GM12878 (cell line): Measurements from ENCODE around the gene ENDOG. TPM values are rescaled to one million over a fixed set of nuclear protein-coding genes. Genes with fewer than 3 reads are reported as not detected.

Experiments used
- BCL11A ChIP-seq: IDR thresholded peaks from 2 replicates; pipeline ENCODE4 v1.6.1; 2011; ENCODE audit warnings: low read depth, low read length
- CEBPB ChIP-seq, 2 experiments: fragments of 150-350 bp in 1 of 2; IDR thresholded peaks; 2 replicates each; pipeline ENCODE4 v1.6.1; 2012 to 2014; ENCODE audit warnings: low read depth in 2 of 2, low read length in 2 of 2, borderline replicate concordance in 1 of 2, inconsistent platforms in 1 of 2
- CHD4 ChIP-seq: fragments of 200-600 bp; sonication (generic); IDR thresholded peaks from 2 replicates; pipeline ENCODE4 v1.6.1; 2016; ENCODE audit warnings: mild to moderate bottlenecking
- CREB1 ChIP-seq: IDR thresholded peaks from 2 replicates; pipeline ENCODE4 v1.6.1; 2012; ENCODE audit warnings: low read depth, mild to moderate bottlenecking, inconsistent platforms
- EGR1 ChIP-seq, 2 experiments: IDR thresholded peaks; 1 replicate in 1 of 2; 2 replicates in 1 of 2; pipeline ENCODE4 v1.6.1; 2011 to 2012; ENCODE audit warnings: low read depth in 2 of 2, low read length in 2 of 2, borderline replicate concordance in 1 of 2, mild to moderate bottlenecking in 1 of 2, moderate library complexity in 1 of 2
- HSF1 ChIP-seq: fragments of 150-350 bp; IDR thresholded peaks from 2 replicates; pipeline ENCODE4 v1.6.1; 2014; ENCODE audit warnings: mild to moderate bottlenecking, low read depth, low read length
- IRF3 ChIP-seq: fragments of 450-650 bp; IDR thresholded peaks from 2 replicates; pipeline ENCODE4 v1.6.1; 2014; ENCODE audit warnings: mild to moderate bottlenecking
- IRF5 ChIP-seq: fragments of 450-650 bp; IDR thresholded peaks from 2 replicates; pipeline ENCODE4 v1.6.1; 2017; ENCODE audit warnings: borderline replicate concordance
- JUND ChIP-seq: IDR thresholded peaks from 2 replicates; pipeline ENCODE4 v1.6.1; 2012; ENCODE audit warnings: low read depth, mild to moderate bottlenecking, low read length, improper control_type of control experiment, moderate library complexity
- KLF5 ChIP-seq: fragments of 450-650 bp; IDR thresholded peaks from 2 replicates; pipeline ENCODE4 v1.6.1; 2014; ENCODE audit warnings: mild to moderate bottlenecking; ENCODE audit not compliant: partially characterized antibody
- MYC ChIP-seq: IDR thresholded peaks from 2 replicates; pipeline ENCODE4 v1.6.1; 2011; ENCODE audit warnings: mild to moderate bottlenecking, low read length, moderate library complexity, inconsistent platforms; ENCODE audit not compliant: insufficient read depth, insufficient replicate concordance, insufficient read length, severe bottlenecking
- RBBP5 ChIP-seq: fragments of 200-600 bp; sonication (generic); conservative IDR thresholded peaks from 2 replicates; pipeline ENCODE4 v1.6.1; 2016
- SIN3A ChIP-seq: IDR thresholded peaks from 2 replicates; pipeline ENCODE4 v1.6.1; 2012; ENCODE audit warnings: low read depth, low read length, improper control_type of control experiment
- ZBTB40 ChIP-seq: fragments of 450-650 bp; IDR thresholded peaks from 2 replicates; pipeline ENCODE4 v1.6.1; 2016; ENCODE audit warnings: mild to moderate bottlenecking, moderate library complexity, borderline replicate concordance
- polyA plus RNA-seq, 11 experiments: library from polyadenylated mRNA; depleted of rRNA in 4 of 11; unstranded in 6 of 11; stranded (reverse) in 5 of 11; fragments of >200 nt; fragmentation: Nextera tagmentation in 4 of 11; fragmentation: Illumina TruSeq in 1 of 11; extraction: Ambion mirVana in 4 of 11; extraction: Trizol in 1 of 11; gene quantifications; 1 replicate in 1 of 11; 2 replicates in 10 of 11; pipeline versions ENCODE4 v1.2.1 to v1.2.3, GENCODE V29; 2011 to 2016; ENCODE audit warnings: inconsistent platforms in 2 of 11, missing spikeins in 2 of 11, low read depth in 1 of 11
- total RNA-seq, 4 experiments: library from RNA; depleted of rRNA in 3 of 4; stranded (reverse); fragments of >200 nt in 3 of 4; fragmentation: Illumina TruSeq in 1 of 4; extraction: Trizol in 1 of 4; gene quantifications; 2 replicates each; pipeline versions ENCODE4 v1.2.1 to v1.2.3, GENCODE V29; 2013 to 2021
- TF ChIP-seq, protein P1 (sequence below): fragments of 450-650 bp; conservative IDR thresholded peaks from 2 replicates; pipeline ENCODE4 v1.6.1; 2017; ENCODE audit warnings: mild to moderate bottlenecking, moderate library complexity
- TF ChIP-seq, protein P2 (sequence below): IDR thresholded peaks from 2 replicates; pipeline ENCODE4 v1.6.1; 2012; ENCODE audit warnings: low read depth, low read length, improper control_type of control experiment
- TF ChIP-seq, protein P3 (sequence below): IDR thresholded peaks from 2 replicates; pipeline ENCODE4 v1.6.1; 2012; ENCODE audit warnings: low read depth, low read length, improper control_type of control experiment

ENDOG gene
- total and polyA plus RNA-seq, 10 of the 15 experiments (the other 5 are each of a cell fraction or from before 2014, with no cell fraction given) = 0.84 to 29.2 (median 9.0) TPM

DNA sequence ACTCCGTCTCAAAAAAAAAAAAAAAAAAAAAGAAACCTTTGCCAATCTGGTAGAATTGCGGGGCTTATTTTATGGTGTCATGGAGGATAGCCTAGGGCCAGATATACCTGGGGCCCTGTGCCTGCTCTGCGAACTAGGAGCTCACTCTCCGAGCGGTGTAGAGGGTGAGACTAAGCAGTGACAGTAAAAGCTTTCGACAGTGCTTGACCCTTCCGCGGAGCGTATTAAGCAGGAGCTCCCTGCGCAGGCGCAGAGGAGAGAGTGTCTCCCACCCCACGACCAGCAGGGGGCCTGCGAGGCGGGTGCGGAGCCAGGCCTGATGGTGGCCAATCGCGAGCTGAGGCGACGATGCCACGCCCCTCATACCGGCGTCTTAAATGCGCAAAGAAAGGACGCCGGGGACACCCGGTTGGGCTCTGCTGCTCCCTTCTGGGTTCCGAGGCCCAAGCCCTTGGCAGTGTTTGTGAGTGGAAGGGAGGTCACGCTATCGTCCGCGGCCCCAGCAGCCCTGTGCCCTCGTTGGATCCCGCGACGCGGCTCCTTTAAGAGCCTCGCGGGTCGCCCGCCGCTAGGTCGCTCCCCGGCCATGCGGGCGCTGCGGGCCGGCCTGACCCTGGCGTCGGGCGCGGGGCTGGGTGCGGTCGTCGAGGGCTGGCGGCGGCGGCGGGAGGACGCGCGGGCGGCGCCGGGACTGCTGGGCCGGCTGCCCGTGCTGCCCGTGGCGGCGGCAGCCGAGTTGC, at the start of gene ENDOG (continued):
- TF ChIP-seq ZBTB40 (no peak), SIN3A (no peak; the same call in 1 of the 2 replicates), HSF1 (no peak), MYC (peak; percentile 56), IRF5 (no peak), EGR1 (IDR thresholded peaks at IDR 0.05; ENCODE audit: borderline replicate concordance in 1 of 2, low read depth in 2 of 2, low read length in 2 of 2) (no peak), RBBP5 (no peak), IRF3 (no peak), JUND (no peak), CHD4 (no peak), CEBPB (IDR thresholded peaks at IDR 0.05; ENCODE audit: borderline replicate concordance in 1 of 2, low read depth in 2 of 2, low read length in 2 of 2) (no peak), BCL11A (no peak), CREB1 (peak; percentile 85), KLF5 (no peak)
- TF ChIP-seq, protein P1, sequence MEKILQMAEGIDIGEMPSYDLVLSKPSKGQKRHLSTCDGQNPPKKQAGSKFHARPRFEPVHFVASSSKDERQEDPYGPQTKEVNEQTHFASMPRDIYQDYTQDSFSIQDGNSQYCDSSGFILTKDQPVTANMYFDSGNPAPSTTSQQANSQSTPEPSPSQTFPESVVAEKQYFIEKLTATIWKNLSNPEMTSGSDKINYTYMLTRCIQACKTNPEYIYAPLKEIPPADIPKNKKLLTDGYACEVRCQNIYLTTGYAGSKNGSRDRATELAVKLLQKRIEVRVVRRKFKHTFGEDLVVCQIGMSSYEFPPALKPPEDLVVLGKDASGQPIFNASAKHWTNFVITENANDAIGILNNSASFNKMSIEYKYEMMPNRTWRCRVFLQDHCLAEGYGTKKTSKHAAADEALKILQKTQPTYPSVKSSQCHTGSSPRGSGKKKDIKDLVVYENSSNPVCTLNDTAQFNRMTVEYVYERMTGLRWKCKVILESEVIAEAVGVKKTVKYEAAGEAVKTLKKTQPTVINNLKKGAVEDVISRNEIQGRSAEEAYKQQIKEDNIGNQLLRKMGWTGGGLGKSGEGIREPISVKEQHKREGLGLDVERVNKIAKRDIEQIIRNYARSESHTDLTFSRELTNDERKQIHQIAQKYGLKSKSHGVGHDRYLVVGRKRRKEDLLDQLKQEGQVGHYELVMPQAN = peak; percentile 74
- TF ChIP-seq, protein P2, sequence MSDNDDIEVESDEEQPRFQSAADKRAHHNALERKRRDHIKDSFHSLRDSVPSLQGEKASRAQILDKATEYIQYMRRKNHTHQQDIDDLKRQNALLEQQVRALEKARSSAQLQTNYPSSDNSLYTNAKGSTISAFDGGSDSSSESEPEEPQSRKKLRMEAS = peak; percentile 64; the same call in 1 of the 2 replicates
- TF ChIP-seq, protein P3, sequence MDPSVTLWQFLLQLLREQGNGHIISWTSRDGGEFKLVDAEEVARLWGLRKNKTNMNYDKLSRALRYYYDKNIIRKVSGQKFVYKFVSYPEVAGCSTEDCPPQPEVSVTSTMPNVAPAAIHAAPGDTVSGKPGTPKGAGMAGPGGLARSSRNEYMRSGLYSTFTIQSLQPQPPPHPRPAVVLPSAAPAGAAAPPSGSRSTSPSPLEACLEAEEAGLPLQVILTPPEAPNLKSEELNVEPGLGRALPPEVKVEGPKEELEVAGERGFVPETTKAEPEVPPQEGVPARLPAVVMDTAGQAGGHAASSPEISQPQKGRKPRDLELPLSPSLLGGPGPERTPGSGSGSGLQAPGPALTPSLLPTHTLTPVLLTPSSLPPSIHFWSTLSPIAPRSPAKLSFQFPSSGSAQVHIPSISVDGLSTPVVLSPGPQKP = no peak
